Activated CD4-positive, CD25-positive, alpha-beta regulatory T cell treated with anti-CD3 and anti-CD28 coated beads, Interleukin-2, amount 50 U/mL, for 72 hours (primary cell): ENCODE data around the gene MFAP4.

Experiments
- DNase-seq: peaks from one replicate; pipeline ENCODE4 v3.0.0; 2021

Gene MFAP4

GRCh38 chr17:19347323-19348080 is 39.5 kb downstream of the MFAP4 start:
- DNase-seq = peak; percentile 23

- peak; percentile 22 for DNase-seq
Measured at GRCh38 chr17:19346351-19347255, 40.4 kb downstream of the MFAP4 start.

GRCh38 chr17:19345486-19346350 is 41.3 kb downstream of the MFAP4 start:
- peak; percentile 7 for DNase-seq

- peak; percentile 22 for DNase-seq
Measured at GRCh38 chr17:19345067-19345460, 41.9 kb downstream of the MFAP4 start.

DNA sequence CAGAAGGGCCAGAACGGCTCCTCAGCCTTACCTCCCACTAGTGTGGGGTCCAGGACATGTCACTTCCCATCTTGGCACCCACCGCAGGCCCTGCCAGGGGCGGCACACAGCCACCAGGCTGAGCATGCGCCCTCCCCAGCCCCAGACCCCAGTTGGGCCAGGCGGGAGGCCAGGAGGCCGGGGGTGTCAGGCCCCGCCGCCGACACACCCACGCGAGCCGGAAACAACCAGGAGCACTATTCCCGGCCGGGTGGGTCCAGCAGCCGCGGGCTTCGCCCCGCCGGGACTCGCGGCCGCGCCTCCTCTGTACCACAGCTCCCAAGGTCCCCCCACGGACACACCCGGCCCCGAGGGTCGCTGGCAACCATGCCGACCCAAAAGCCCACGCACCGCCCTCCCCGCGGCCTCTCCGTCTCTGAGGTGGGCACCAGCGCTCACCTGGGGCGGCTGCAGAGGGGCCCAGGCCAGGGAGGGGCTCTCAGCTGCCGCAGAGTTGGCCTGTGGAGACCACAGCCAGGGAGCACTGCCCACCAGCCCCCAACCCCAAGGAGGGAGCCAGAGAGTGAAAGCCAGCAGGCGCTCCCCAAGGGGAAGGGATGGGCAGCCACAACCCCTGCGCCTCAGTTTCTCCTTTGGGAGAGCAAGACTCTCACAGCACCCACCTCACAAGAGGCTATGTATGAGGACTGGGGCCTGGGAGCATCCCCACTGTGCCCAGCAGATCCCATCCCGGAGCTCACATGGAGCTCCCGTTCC is 42.5 kb downstream of the MFAP4 start:
- DNase-seq = peak; percentile 27

- peak; percentile 19 for DNase-seq
Measured at GRCh38 chr17:19343671-19344151, 43.3 kb downstream of the MFAP4 start.

GRCh38 chr17:19343256-19343630 is 43.7 kb downstream of the MFAP4 start:
- DNase-seq = peak; percentile 5

DNA sequence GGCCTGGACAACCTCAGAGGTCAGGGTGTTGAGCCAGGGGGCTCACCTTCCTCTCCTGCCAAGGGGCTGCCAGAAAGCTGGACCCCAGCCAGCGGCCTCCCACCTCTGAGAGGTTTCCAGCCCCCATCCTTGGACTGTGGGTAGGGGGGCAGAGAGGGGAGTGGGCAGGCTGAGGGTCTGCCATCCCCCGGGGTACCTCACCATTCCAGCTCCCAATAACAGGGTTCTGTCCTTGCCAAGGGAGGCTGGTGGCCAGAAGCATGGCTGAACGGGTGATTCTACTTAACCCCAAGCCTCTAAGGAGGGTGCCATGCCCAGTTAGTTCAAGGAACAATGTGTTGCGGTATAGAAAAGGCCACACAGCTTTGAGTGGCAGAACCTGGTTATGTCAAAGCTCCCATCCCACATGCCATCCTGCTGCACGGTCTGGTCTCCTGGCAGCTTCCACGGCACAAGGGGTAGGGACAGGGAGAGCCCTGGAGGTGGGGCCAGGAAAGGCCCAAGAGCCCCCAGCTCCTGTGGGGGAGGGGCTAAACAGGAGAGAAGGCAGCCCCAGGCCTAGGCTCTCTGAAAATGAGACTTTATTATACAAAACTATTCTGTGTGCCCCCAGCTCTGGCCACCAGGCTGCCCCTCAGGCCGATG is 44.3 kb downstream of the MFAP4 start:
- peak; percentile 23 for DNase-seq

DNA sequence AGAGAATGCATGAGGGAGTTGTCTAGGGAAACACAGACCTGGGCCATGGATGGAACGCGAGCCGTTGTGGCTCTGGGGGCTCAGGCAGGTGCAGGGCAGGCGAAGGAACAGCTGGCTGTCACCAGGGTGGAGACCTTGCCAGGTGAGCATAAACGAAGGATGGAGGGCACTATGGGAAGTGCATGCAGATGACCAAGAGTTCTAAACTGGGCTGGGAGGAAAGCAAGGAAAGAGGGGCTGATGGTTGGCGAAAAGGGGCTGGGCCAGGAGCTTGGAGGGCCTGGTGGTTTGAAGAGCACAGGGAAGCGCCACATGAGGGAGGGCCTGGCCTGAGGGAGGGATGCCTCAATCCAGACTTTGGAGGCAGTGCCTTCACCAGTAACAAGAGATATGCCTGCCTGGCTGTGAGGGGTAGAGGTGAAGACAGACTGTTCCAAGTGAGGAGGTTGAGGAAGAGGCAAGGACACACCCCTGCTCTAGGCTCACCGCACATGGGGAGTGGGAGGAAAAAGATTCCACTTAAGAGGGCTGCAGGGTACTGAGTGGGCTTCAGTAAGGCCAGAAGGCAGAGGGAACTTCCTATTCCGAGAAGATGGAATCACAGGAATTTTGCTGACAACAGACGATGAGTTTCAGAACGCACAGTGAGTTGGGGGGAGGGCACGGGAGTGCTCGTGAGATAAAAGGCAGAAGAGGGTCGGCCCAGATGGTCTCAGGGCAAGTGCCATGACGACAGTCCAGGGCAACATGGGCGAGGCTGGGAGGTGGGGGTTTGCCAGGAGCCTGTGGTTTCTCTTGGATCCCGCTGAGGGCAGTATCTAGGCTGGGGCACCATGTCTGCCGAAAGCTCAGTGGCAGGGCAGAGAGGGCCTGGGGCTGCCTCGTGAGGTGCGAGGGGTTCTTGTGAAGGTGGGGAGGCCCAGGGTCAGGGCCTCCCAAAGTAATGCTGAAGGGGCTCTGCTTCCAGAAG is 45.1 kb downstream of the MFAP4 start:
- DNase-seq = peak; percentile 24

DNA sequence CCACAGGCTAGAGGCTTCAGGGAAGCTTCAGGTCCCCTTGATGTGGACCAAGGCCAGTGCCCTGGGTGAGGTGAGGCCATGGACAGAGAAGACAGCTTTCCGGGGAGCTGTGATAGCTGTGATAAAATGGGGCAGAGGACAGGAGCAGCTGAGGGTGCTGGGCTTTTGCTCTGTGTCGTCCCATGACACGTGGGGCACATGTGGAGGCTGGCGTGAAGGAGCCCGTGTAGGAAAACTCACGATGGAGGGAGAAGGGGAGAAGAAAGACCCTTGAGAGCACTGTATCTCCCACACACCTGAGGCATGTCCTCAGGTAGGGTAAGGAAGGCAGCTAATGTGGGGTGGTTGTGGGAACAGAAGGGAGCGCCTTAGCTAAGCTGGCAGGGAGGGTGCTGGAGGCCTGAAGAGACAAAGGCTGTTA is 45.8 kb downstream of the MFAP4 start:
- peak; percentile 28 for DNase-seq

DNA sequence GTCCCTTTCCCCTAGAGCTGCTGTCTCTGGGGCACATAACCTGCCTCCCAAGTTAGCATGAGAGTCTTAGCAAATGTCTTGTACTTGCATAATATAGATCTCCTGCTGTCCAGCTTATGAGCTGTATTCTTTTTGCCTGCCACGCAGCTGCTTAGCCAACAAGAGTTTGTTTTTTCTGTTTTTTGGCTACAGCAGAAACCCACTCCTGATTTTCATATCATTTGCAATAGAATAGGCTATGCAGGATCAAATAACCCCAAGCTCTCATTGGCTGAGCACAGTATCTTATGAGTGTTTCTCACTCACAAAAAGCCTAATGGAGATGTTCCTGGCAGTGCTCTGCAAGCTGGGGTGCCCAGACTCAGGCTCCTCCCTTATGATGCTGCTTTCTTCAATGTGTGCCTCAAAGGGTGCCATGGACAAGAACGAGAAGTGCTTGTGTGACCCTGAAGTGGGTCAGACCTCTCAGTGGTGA is 47.6 kb downstream of the MFAP4 start:
- peak; percentile 9 for DNase-seq

GRCh38 chr17:19338031-19338990 is 48.7 kb downstream of the MFAP4 start:
- DNase-seq = peak; percentile 53

DNA sequence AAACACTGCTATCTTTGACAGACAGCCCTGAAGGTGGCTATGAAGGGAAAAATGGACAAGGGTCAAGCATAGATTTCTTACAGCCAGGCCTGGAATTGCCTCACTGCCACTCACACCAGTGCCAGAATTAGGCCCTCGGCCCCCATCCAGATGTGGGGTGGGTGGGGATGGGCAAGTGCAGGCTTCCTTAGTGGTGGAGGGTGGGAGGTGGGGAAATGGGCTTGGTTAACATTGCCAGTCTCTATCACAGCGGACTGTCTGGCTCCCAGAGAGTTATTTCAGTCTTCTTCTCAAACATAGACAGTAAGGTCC is 49.3 kb downstream of the MFAP4 start:
- no peak for DNase-seq

- DNase-seq = peak; percentile 25
Measured at GRCh38 chr17:19336938-19337711, 49.9 kb downstream of the MFAP4 start.

GRCh38 chr17:19335951-19336631 is 50.9 kb downstream of the MFAP4 start:
- DNase-seq = peak; percentile 28

GRCh38 chr17:19334331-19334730 is 52.7 kb downstream of the MFAP4 start:
- peak; percentile 17 for DNase-seq

GRCh38 chr17:19333736-19334290 is 53.2 kb downstream of the MFAP4 start:
- DNase-seq = no peak
